ENCODE data around the gene CLCNKA.

CLCNKA gene

DNA sequence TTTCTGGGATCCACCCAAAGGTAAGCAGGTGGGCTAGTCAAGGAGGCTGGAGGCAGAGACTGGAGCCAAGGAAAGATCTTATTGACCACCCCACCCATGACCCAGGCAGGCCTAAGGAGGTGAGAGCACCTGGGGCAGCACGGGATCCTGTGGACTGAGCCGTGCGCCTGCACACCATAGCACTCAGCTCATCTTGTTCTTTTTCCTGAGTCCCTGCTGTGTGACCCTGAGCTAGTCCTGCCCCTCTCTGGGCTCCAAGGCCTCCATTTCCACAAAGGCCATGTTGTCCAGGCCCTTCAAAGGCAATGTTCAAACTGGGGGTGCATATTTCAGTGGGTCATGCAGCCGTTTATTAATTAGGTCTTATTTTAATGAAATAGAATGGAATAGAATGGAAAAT, 44.4 kb downstream of the CLCNKA start:
- no peak for DNase-seq

- DNase-seq = no peak
Observed at GRCh38 chr1:16067127-16067768, 45.4 kb downstream of the CLCNKA start.

DNA sequence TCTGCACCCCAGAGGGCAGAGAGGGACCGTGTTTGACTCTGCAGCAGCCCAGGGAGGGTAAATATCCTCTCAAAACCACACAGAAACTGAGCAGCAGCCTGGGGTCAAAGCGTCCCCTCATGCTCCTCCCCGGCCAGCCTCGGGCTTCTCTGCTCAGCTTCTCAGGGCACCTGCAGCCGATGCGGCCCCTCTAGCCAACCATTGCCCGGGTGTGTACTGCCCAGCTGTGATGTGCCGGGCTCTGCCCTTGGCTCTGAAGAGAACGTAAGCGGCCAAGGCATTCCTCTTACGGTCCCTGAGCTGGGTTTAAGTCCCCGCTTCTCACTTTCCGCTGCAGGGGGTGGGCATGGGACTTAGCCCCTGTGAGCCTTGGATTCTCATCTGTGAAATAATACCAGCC, 46.1 kb downstream of the CLCNKA start:
- DNase-seq = no peak

DNA sequence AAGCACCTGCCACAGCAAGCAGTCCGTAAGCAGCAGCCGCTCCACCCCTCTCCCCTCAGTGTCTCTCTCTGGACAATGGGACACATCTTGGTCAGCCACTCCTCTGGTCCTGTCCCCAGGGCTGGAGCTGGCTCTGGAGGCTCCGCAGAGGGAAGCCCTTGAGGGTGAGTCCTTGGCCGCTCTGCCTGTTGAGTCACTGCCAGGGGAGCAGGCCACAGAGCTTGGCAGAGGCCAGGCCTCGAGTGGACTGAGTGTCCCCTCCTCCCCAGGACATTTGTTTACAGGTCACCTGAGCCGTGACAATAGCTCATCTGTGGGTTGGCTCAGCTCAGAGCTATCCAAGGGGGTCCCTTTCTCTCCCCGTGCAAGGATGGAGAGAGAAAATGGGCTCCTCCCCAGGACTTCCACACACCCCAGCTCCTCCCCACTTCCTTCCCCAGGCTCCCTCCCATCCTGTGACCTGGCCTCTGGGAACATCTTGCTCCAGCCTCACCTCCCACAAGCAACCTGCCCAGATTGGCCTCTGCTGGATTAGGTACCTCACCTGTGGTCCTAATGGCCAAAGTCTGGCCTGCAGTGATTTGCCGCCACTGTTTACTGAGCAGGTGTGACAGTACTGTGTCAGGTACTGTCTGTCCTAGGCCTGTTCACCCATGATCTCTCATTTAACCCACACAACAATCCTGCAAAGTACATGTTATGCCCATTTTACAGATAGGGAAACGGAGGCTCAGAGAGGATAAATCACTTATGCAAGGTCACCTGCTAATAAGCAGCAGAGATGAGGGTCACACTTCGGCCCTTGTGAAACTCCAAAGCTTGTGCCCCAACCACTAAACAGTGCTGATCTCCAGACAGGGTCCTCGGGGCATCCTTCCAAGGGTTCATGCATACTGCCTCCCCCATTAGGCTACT, 46.8 kb downstream of the CLCNKA start:
- DNase-seq = no peak

DNA sequence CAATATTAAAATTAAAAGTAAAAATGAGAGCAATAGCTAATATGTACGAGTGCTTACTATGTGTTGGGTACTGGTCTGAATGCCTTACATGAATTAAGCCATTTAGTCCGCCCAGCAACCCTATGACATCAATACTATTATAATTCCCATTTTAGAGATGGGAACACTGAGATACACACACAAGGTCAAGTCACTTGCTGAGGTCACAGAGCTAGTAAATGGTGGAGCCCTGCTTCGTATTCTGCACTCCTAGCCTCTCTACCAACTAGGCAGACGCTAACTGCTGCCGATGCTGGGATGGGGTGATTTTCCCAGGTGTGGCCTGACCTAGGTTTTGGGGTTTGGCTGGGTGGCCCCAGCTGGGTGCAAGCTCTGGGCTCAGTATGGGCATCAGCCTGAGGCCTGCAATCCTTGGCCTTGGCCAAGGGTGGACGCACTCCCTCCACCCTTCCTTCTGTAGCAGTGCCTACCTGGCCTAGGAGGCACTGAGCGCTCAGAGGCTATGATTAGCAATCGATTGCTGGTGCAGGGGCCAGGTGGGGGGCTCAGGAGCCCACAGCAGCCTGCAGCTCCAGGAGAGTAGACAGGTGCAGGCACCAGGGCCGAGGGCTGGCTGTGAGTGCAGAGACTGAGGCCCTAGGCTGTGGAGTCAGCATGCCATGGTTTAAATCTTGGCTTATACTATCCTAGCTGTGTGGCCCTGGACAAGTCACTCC, 49.0 kb downstream of the CLCNKA start:
- no peak for DNase-seq

DNA sequence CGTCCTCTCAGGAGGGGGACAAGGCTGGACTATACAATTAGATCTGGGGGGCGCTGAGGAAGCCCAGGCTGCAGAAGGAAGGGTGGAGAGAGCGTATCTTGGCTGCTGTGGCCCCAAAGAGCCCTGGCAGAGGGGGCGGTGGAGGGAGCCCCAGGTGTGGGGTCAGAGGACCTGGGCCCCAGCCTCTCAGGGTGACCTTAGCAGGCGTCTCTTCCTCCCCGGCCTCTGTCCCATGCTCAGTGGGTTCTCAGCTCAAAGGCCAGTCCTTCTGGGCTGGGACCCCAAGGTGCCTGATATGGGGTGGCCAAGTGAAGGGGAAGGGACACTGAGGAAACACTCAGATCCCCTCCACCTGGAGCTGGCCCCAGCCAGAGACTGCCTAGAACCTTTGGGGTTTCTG, 49.8 kb downstream of the CLCNKA start:
- DNase-seq = no peak

DNA sequence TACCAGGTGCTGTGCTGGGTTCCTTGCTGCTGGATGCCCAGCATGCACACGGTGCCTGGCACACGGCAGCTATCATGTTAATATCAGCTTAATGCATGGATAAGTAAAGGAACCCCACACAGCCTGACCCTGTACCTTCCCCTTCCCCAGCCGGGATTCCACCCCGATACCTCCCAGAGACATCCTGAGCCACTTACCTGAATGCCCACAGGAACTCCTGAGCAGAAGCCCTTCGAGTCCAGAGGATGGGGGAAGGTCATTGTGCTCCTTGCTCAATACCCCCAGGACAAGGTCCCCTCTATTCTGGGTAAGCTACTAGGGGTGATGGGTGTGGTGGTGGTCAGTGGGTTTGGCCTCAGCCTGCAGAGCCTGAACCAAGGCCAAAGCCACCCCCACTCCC, 50.3 kb downstream of the CLCNKA start:
- DNase-seq = no peak

DNA sequence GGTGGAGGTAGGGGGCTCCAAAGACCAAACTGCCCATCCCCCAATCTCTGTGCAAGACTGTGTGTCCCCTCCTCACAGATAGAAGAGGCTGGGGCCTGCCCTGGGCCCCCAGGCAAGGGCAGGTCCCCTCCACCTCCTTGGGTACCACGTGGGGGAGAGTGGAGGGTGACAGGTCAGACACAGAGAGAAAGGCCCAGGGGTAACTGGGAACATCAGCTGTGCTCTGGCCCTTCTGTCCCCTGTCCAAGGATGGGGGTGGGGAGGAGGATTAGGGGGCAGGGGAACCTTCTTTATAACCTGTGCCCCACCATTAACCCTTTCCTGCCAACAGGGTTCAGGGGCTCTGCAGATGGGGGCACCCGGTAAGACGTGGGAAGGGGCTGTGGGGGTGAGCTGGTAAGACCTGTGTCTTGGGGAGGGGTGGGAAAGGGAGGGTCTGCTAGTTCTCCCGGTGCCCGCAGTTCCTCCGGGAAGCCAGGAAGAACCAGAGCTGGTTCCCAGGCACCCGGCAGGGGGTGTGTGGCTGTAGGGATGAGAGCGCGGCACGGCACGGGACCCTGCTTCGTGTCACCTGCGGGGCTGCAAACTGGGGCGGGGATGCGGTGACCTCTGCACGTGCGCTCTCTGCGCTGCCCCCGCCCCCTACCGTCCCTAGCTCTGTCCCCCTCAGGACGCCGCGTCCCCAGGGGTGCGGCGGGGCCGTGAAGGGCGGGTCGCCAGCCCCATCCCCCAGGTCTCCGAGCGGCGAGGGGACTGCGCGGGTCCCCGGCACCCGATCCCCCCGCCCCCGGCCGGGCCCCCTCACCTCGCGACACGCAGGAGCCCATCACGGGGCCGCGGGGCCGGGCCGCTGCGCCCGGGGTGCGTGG, 51.0 kb downstream of the CLCNKA start:
- no peak for DNase-seq

DNA sequence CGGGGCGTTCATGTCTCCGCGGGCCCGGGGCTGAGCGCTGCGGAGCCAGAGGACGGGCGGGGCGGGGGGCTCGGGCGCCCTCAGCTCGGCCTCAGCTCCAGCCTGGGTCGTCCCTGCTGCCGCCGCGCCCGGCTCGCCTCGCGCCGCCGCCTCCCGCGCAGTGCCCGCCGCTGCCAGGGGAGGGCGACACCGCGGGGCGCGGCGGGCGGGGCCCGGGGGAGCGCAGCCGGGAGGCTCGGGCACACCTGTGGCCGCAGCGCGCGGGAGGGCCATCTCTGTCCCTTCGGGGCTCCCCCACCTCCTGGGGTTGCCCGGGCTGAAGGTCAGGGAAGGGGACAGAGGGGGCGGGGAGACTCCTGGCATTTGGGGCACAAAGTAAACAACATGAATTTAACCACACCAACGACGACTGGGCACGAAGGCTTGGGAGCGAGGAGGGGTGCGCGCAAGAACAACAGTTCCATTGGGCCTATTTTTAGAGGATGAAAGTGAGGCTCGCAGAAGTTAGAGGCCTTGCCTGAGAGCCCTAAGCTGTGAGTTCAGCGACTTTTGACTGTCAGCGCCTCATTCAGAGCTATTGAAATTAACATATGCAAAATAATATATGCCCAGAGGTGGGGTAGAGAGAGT, 51.8 kb downstream of the CLCNKA start, which contains the start of gene FAM131C:
Gene FAM131C (minus strand): TSS at position 162 of the 630 bp plus-strand sequence. CDS start 209 bp downstream, outside the sequence.
- DNase-seq = peak; percentile 34

- DNase-seq = no peak
Observed at GRCh38 chr1:16074217-16074616, 52.4 kb downstream of the CLCNKA start.

GRCh38 chr1:16075337-16076030, 53.6 kb downstream of the CLCNKA start:
- no peak for DNase-seq

DNA sequence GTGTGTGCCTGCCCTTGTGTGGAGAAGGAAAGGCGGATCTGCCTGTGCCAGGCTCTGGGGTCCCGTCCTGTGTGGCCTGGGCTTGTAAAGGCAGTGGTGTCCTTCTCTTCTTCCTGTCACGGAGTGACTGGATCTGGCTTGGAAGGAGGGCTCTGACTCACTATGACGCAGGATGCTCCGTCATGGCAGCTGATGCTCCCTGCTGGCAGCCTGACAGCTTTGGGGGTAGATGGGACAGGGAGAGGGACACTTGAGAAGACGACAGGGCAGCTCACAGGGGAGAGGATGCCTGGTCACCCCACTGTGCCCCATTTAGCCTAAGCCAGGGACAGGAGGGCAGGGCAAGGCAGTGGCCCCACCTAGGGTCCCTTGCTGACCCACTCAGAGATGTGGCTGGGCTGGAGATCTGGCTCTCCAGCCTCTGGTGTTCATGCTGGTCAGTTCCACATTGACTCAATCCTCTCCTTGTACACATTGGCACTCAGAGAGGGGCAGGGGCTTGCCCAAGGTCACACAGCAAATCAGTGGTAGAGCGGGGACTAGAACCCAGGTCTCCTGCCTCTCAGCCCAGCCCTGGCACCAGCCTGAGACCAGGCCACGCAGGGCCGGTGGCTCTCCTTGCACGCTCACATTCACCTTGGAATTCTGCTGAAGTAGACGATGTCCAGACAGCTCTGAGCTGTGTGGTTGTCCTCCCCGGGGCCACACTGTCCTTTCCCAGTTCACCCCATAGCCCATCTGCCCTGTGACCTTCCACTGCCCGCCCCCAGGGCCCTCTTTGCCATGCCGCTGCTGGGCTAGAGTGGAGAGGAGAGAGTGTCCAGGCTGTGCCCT, 54.4 kb downstream of the CLCNKA start:
- DNase-seq = no peak

DNA sequence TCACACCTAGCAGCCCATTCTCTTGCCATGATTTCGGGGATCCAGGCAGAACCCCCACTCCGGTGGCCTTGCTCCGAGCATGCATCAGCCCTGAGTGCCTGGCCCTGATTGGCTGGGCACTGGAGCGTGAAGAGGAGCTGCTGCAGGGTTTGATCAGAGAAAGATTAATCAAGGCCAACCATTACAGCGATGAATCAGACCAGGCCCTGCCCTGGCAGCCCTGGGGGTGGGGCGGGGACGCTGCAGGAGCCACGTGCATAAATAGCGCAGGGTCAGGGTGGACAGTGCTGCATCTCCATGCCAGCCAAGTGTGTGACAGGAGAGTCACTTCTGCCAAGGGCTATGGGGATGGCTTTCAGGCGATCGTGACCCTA, 55.0 kb downstream of the CLCNKA start:
- no peak for DNase-seq

DNA sequence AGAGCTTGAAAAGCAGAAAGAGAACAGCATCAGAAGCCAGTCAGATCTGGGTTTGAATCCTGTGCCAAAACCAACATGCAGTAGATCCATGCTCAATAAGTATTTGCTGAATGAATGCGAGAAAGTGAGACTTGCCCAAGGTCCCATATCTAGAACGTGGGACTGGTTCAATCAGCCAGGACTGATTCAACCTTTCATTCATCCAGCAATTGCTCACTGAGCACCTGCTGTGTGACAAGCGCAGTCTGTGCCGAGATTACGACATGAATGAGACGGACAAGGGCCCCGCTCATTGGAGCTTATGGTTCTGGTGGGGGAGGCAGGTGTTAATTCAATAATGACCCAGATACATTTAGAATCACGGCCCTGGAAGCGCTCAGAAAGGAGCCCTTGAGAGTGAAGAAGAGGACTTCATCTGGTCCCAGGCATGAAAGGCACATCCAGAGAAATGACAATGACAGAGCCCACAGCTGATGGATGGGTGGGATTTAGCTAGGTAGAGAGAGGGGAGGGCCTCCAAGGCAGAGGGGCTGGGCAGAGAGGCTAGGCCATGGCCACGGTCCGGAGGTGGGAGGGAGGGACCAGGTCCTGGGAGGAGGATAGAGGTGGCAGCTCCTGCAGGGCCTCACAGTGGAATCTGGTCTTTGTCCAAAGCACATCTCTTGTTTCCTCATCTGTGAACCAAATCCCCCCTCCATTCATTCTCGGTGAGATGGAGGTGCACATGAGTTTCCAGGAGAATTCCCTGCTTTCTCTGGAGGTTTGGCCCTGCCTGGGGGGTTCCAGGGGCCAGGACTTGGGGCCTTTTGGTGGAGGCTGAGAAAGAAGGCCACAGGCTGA, 55.8 kb downstream of the CLCNKA start:
- DNase-seq = no peak

GRCh38 chr1:16078925-16079656, 57.3 kb downstream of the CLCNKA start:
- peak; percentile 76 for DNase-seq

GRCh38 chr1:16080422-16081150, 58.8 kb downstream of the CLCNKA start:
- DNase-seq = no peak

- DNase-seq = no peak
Observed at GRCh38 chr1:16081636-16082035, 59.8 kb downstream of the CLCNKA start.

Data from stimulated activated CD4-positive, alpha-beta T cell treated with anti-CD3 and anti-CD28 coated beads, Interleukin-4, amount 100 ng/mL, for 24 hours (primary cell).